IMR-90 (cell line): ENCODE data around the gene MTUS2.

Experiments
- CEBPB ChIP-seq: IDR thresholded peaks from 2 replicates; pipeline ENCODE4 v1.6.1; 2012; ENCODE audit warnings: low read depth, low read length, improper control_type of control experiment
- CHD1 ChIP-seq: IDR thresholded peaks from 2 replicates; pipeline ENCODE4 v1.6.1; 2012; ENCODE audit warnings: low read depth, low read length, improper control_type of control experiment
- FOS ChIP-seq: fragments of 150-350 bp; IDR thresholded peaks from 2 replicates; pipeline ENCODE4 v1.6.1; 2016; ENCODE audit warnings: low read depth, low read length
- MAZ ChIP-seq: IDR thresholded peaks from 2 replicates; pipeline ENCODE4 v1.6.1; 2012; ENCODE audit warnings: low read depth, mild to moderate bottlenecking, low read length, improper control_type of control experiment, moderate library complexity, borderline replicate concordance
- MXI1 ChIP-seq: IDR thresholded peaks from 2 replicates; pipeline ENCODE4 v1.6.1; 2012; ENCODE audit warnings: low read depth, mild to moderate bottlenecking, low read length, moderate library complexity, borderline replicate concordance
- POLR2A ChIP-seq: IDR thresholded peaks from 2 replicates; pipeline ENCODE4 v1.6.1; 2012; ENCODE audit warnings: mild to moderate bottlenecking, low read depth, low read length
- RAD21 ChIP-seq: IDR thresholded peaks from 2 replicates; pipeline ENCODE4 v1.6.1; 2012; ENCODE audit warnings: low read length, improper control_type of control experiment
- RCOR1 ChIP-seq: IDR thresholded peaks from 2 replicates; pipeline ENCODE4 v1.6.1; 2012; ENCODE audit warnings: mild to moderate bottlenecking, low read length, improper control_type of control experiment; ENCODE audit not compliant: insufficient replicate concordance
- RFX5 ChIP-seq: IDR thresholded peaks from 2 replicates; pipeline ENCODE4 v1.8.0; 2012; ENCODE audit warnings: low read depth, mild to moderate bottlenecking, low read length, moderate library complexity
- TF ChIP-seq, protein P1 (sequence below): conservative IDR thresholded peaks from 2 replicates; pipeline ENCODE4 v1.5.1; 2012; ENCODE audit warnings: mild to moderate bottlenecking, low read depth, low read length, improper control_type of control experiment

DNA sequence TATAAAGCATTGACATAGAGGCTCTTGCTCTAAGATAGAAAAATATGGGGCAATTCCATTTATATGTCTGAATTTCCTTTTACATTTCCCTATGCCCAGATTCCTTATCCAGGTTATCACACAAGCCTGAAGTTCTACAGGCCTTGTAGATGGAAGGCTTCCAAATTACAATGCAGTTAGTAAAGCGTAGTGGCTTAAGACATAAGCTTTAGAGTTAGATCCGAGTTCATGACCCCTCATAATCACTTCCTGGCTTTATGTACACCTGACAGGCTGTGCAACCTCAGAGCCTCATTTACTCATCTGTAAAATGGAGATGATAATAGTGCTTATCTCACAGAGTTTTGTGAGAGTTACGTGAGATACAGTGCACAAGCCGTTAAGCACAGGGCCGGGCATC, 601.9 kb downstream of the MTUS2 start:
- TF ChIP-seq, protein P1, sequence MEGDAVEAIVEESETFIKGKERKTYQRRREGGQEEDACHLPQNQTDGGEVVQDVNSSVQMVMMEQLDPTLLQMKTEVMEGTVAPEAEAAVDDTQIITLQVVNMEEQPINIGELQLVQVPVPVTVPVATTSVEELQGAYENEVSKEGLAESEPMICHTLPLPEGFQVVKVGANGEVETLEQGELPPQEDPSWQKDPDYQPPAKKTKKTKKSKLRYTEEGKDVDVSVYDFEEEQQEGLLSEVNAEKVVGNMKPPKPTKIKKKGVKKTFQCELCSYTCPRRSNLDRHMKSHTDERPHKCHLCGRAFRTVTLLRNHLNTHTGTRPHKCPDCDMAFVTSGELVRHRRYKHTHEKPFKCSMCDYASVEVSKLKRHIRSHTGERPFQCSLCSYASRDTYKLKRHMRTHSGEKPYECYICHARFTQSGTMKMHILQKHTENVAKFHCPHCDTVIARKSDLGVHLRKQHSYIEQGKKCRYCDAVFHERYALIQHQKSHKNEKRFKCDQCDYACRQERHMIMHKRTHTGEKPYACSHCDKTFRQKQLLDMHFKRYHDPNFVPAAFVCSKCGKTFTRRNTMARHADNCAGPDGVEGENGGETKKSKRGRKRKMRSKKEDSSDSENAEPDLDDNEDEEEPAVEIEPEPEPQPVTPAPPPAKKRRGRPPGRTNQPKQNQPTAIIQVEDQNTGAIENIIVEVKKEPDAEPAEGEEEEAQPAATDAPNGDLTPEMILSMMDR = no peak
- TF ChIP-seq POLR2A = no peak
- no peak for TF ChIP-seq MXI1
- TF ChIP-seq FOS = no peak
- TF ChIP-seq CHD1 = no peak
- TF ChIP-seq RAD21 = no peak
- no peak for TF ChIP-seq RCOR1
- no peak for TF ChIP-seq RFX5
- no peak for TF ChIP-seq MAZ
- TF ChIP-seq CEBPB = no peak
